Right lobe of liver (tissue), 6 donors: ENCODE measurements around the gene NEK8. TPM values are rescaled to one million over a fixed set of nuclear protein-coding genes. Genes with fewer than 3 reads are reported as not detected.
"Not testable (repeated sequence)": the region's sequence is repeated elsewhere in the genome, so short reads cannot be mapped to it uniquely, and the experiment has no call there.

ENCODE experiments used
- ATAC-seq, 4 donors: fragments of 200-7000 bp; cut with Tn5 transposase; one replicate each; pipeline ENCODE4 v1.9.1; 2020; ENCODE audit warnings: mild to moderate bottlenecking in 4 of 4, moderate library complexity in 4 of 4
- DNase-seq, 3 donors: peaks; one replicate each; pipeline ENCODE4 v3.0.0-alpha.2; 2020
- H3K27ac ChIP-seq, 3 donors: fragments of 200-600 bp; one replicate each; pipeline ENCODE4 v1.8.0; 2022
- H3K27me3 ChIP-seq, 2 donors: fragments of 200-600 bp; one replicate each; pipeline ENCODE4 v1.8.0; 2022
- H3K36me3 ChIP-seq, 4 donors: fragments of 200-600 bp; sonication (generic) in 1 of 4; one replicate each; pipeline versions ENCODE4 v1.5.1 to v1.8.0; 2017 to 2022; ENCODE audit warnings: control low read depth in 1 of 4
- H3K4me1 ChIP-seq, 4 donors: fragments of 200-600 bp; sonication (generic) in 1 of 4; one replicate each; pipeline versions ENCODE4 v1.5.1 to v1.8.0; 2017 to 2022; ENCODE audit warnings: control low read depth in 1 of 4
- H3K4me3 ChIP-seq, 3 donors: fragments of 200-600 bp; one replicate each; pipeline ENCODE4 v1.8.0; 2022
- H3K9me3 ChIP-seq, 4 donors: fragments of 200-600 bp; sonication (generic) in 1 of 4; one replicate each; pipeline versions ENCODE4 v1.5.1 to v1.8.0; 2017 to 2022; ENCODE audit warnings: control low read depth in 1 of 4
- CTCF ChIP-seq, 4 donors: fragments of 200-600 bp in 3 of 4; fragments of 450-650 bp in 1 of 4; IDR thresholded peaks; one replicate each; pipeline versions ENCODE4 v1.5.1 to v1.8.0; 2016 to 2022; ENCODE audit warnings: antibody characterized with exemption in 4 of 4, mild to moderate bottlenecking in 2 of 4
- POLR2A ChIP-seq: fragments of 450-650 bp; IDR thresholded peaks from one replicate; pipeline ENCODE4 v1.6.1; 2017; ENCODE audit warnings: antibody characterized with exemption, mild to moderate bottlenecking
- whole genome bisulfite sequencing: methylation state at CpG from one replicate; pipeline ENCODE4 v1.1.6; 2018; ENCODE audit warnings: low coverage, low lambda C conversion rate; ENCODE audit not compliant: insufficient coverage; ENCODE audit errors: missing lambda C conversion rate; 5-methylcytosine and 5-hydroxymethylcytosine counted together
- intact Hi-C, 2 donors: fragments of 100-400 bp; cut with DNase I; formaldehyde crosslinking; loops; one replicate each; pipeline versions ENCODE4 v1.11.2 to v1.14.1; 2022
- total RNA-seq, 6 experiments: library from RNA; depleted of rRNA in 2 of 6; stranded (reverse); fragments of >200 nt in 2 of 6; fragmentation: NEBNext Ultra II Directional in 3 of 6; extraction: Animal tissue kit (Norgen Biotek cat#: 25700) in 3 of 6; gene quantifications; one replicate each; pipeline versions ENCODE4 v1.1.0 to v1.2.4, GENCODE V29; 2016 to 2023
- donor health status: DM: no; HTN: yes; CAD: no.
- donor health status: DM: no; HTN: no; CAD: no.
- donor health status: DM: no; HTN: no; CAD: no.
- donor health status: DM: no; HTN: yes; CAD: no.
- donor health status: DM: no; HTN: yes; CAD: no.

Gene NEK8
- total RNA-seq, 6 experiments from 2014 or later, result 1.6 to 5.4 (median 3.2) TPM

GRCh38 chr17:28733346-28733745 is 4.8 kb downstream of the NEK8 start:
- Histone ChIP-seq H3K4me3 (no peak overlapping the region), H3K36me3 (no peaks in the 10 kb centered on the region), H3K27me3 (no peaks in the 10 kb centered on the region), H3K4me1 (no peaks in the 10 kb centered on the region), H3K9me3 (no peaks in the 10 kb centered on the region), H3K27ac (no peak overlapping the region)
- ATAC-seq (no peak), DNase-seq (no peak)
- TF ChIP-seq CTCF (IDR thresholded peaks at IDR 0.05) (no peak), POLR2A (no peak)
- WGBS, result 88% methylated on average over 1 of the region's 1 CpG
- intact Hi-C loops, result no loop called here

GRCh38 chr17:28734712-28735241 is 6.2 kb downstream of the NEK8 start:
- no peak for DNase-seq
- Histone ChIP-seq H3K27me3 (no peaks in the 10 kb centered on the region), H3K4me1 (no peaks in the 10 kb centered on the region), H3K4me3 (no peak overlapping the region), H3K27ac (no peak overlapping the region), H3K36me3 (no peaks in the 10 kb centered on the region), H3K9me3 (no peaks in the 10 kb centered on the region)
- ATAC-seq, result no peak
- intact Hi-C loops, result no loop called here
- no CpG with 5 or more reads among the region's 10 CpGs for WGBS
- no peak for TF ChIP-seq CTCF (IDR thresholded peaks at IDR 0.05)
- no peak for TF ChIP-seq POLR2A

- Histone ChIP-seq H3K9me3 (no peaks in the 10 kb centered on the region), H3K36me3 (no peaks in the 10 kb centered on the region), H3K4me3 (no peak overlapping the region), H3K27me3 (no peaks in the 10 kb centered on the region), H3K27ac (no peak overlapping the region), H3K4me1 (no peaks in the 10 kb centered on the region)
- TF ChIP-seq POLR2A (no peak), CTCF (IDR thresholded peaks at IDR 0.05) (no peak)
- DNase-seq (no peak), ATAC-seq (peak in 1 of 4 donors; percentile 21)
- WGBS, result no CpG with 5 or more reads among the region's 5 CpGs
- intact Hi-C loops, result no loop called here
These were observed 6.7 kb downstream of the NEK8 start for GRCh38 chr17:28735242-28735722.

- H3K9me3 ChIP-seq, H3K27ac ChIP-seq, H3K27me3 ChIP-seq, H3K4me3 ChIP-seq, ATAC-seq, H3K36me3 ChIP-seq, DNase-seq, intact Hi-C loops, H3K4me1 ChIP-seq: not testable (repeated sequence)
- 93% methylated on average over 4 of the region's 8 CpGs for WGBS
These were observed 7.6 kb downstream of the NEK8 start for GRCh38 chr17:28735913-28736769.

GRCh38 chr17:28737316-28737715 is 8.7 kb downstream of the NEK8 start:
- intact Hi-C loops, result no loop called here
- Histone ChIP-seq H3K4me3 (no peak overlapping the region), H3K4me1 (no peaks in the 10 kb centered on the region), H3K36me3 (no peaks in the 10 kb centered on the region), H3K9me3 (no peaks in the 10 kb centered on the region), H3K27me3 (no peaks in the 10 kb centered on the region), H3K27ac (no peak overlapping the region)
- no peak for TF ChIP-seq POLR2A
- TF ChIP-seq CTCF (IDR thresholded peaks at IDR 0.05), result no peak
- no CpG with 5 or more reads among the region's 12 CpGs for WGBS
- peak in 1 of 4 donors; percentile 22 for ATAC-seq
- no peak for DNase-seq
